ENCODE data around the gene PDP2. TPM values are rescaled to one million over a fixed set of nuclear protein-coding genes. Genes with fewer than 3 reads are reported as not detected.

PDP2 gene
- total and polyA plus RNA-seq, 2 donors from 2014 or later: 5.1 to 9.2 TPM

DNA sequence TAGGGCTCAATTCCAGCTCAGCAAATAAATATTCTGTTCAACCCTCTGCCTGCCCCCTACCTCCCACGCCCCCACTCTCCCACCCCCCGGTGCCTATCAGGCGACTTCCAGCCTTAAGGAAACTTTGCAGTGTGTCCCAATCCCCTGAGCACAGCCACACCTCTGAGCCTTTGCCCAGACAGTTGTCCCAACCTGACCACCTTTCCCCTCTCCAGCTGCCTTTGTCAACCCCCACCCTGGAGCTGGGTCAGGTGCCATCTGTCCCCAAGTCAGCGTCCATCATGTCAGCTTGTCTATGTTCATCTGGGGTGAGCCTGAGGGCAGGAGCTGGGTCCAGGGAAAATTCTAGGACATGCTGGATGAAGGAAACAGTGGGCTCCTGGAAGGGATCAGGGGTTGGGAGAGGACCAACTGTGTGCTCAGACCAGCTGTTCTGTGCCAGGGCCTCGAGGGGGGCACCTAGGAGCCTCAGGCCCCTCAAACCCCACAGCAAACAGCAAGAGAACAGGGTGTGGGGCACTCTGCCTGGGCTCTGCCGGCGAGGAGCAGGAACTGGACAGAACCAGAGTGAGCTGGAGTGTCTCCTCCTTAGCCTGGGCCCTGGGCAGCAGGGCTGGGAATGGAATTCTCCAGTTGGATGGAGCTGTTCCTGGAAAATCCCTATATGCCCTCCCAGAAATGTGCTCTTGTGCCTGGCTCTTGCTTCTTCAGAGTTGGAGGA lies 20.6 kb downstream of the PDP2 start:
- H3K4me3 ChIP-seq (ENCODE audit: low read length in 3 of 3): no peak overlapping the region
- peak overlapping the region; percentile 92 to 94 for H3K27ac ChIP-seq (ENCODE audit: low read depth in 2 of 2, low read length in 2 of 2)
- peaks cover 0 to 48% (median 23%) of the 10 kb centered on the region in 3 donors for H3K4me1 ChIP-seq (ENCODE audit: control insufficient read depth in 2 of 3, insufficient read depth in 2 of 3, low read depth in 1 of 3, low read length in 3 of 3)
- DNase-seq (peak in 2 of 5 donors; percentile 68 to 91), FAIRE-seq (no peak)
- TF ChIP-seq, protein P1, sequence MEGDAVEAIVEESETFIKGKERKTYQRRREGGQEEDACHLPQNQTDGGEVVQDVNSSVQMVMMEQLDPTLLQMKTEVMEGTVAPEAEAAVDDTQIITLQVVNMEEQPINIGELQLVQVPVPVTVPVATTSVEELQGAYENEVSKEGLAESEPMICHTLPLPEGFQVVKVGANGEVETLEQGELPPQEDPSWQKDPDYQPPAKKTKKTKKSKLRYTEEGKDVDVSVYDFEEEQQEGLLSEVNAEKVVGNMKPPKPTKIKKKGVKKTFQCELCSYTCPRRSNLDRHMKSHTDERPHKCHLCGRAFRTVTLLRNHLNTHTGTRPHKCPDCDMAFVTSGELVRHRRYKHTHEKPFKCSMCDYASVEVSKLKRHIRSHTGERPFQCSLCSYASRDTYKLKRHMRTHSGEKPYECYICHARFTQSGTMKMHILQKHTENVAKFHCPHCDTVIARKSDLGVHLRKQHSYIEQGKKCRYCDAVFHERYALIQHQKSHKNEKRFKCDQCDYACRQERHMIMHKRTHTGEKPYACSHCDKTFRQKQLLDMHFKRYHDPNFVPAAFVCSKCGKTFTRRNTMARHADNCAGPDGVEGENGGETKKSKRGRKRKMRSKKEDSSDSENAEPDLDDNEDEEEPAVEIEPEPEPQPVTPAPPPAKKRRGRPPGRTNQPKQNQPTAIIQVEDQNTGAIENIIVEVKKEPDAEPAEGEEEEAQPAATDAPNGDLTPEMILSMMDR (IDR thresholded peaks at IDR 0.05; ENCODE audit: borderline replicate concordance, extremely low read depth, insufficient read depth): no peak
- no peaks in the 10 kb centered on the region for H3K9me3 ChIP-seq (ENCODE audit: control insufficient read depth in 2 of 3, insufficient read depth in 1 of 3, low read length in 3 of 3)
- H3K9ac ChIP-seq (ENCODE audit: low read length in 3 of 3): peak overlapping the region in 2 of 3 donors; percentile 5 to 78
- no peaks in the 10 kb centered on the region for H3K27me3 ChIP-seq (ENCODE audit: control insufficient read depth, insufficient read depth, low read length)
- no peaks in the 10 kb centered on the region for H3K36me3 ChIP-seq (ENCODE audit: control insufficient read depth in 2 of 3, insufficient read depth in 3 of 3, low read length in 3 of 3)
- intact Hi-C loops (cut with DNase I): no loop called here

- peak overlapping the region; percentile 92 to 94 for H3K27ac ChIP-seq (ENCODE audit: low read depth in 2 of 2, low read length in 2 of 2)
- no peaks in the 10 kb centered on the region for H3K9me3 ChIP-seq (ENCODE audit: control insufficient read depth in 2 of 3, insufficient read depth in 1 of 3, low read length in 3 of 3)
- peak in 1 of 5 donors; percentile 88 for DNase-seq
- FAIRE-seq: no peak
- H3K27me3 ChIP-seq (ENCODE audit: control insufficient read depth, insufficient read depth, low read length): no peaks in the 10 kb centered on the region
- TF ChIP-seq, protein P1 (IDR thresholded peaks at IDR 0.05; ENCODE audit: borderline replicate concordance, extremely low read depth, insufficient read depth): no peak
- no peak overlapping the region for H3K4me3 ChIP-seq (ENCODE audit: low read length in 3 of 3)
- intact Hi-C loops (cut with DNase I): no loop called here
- H3K9ac ChIP-seq (ENCODE audit: low read length in 3 of 3): peak overlapping the region in 1 of 3 donors; percentile 78
- peaks cover 0 to 43% (median 23%) of the 10 kb centered on the region in 3 donors for H3K4me1 ChIP-seq (ENCODE audit: control insufficient read depth in 2 of 3, insufficient read depth in 2 of 3, low read depth in 1 of 3, low read length in 3 of 3)
- H3K36me3 ChIP-seq (ENCODE audit: control insufficient read depth in 2 of 3, insufficient read depth in 3 of 3, low read length in 3 of 3): no peaks in the 10 kb centered on the region
Measured at GRCh38 chr16:66901626-66902025, 21.3 kb downstream of the PDP2 start.

DNA sequence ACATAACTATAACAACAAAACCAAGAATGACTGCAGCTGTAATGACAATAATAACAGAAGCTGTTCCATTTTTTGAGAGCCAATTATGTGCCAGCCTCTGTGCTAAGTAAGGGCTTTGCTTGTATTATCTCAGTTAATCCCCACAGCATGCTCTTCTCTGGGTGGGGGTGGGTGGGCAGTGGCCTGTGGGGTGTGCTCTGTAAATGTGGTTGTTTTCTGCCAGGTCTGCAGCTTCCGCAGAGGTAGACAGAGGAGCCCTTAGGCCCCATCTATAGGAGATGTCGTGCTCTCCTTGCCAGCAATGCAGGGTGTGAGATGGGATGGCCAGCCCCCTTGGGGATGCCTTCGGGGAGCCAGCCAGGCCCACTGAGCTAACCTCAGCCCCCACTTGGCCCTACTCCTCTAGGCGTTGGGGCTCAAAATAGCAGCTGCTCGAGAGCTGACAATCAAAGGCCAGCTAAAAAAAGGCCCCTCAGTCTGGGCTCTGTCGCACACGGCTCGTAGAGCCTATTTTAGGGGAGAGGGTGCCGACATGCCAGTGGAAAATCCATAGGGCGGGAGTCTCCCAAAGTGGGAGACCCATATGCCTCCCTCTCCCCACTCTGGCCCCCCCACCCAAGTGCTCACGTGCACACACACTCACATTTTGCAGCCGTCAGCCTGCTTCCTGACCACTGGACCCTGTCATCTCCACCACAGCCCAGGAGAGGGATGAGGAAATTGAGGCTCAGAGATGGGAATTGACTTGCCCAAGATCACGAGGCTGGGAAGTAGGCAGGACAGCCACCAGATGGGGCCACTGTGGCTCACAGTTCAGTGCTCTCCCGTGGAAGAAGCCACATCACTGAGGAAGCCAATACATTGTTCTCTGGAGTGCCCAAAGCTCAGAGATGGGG lies 22.6 kb downstream of the PDP2 start:
- Histone ChIP-seq H3K4me1 (ENCODE audit: control insufficient read depth in 2 of 3, insufficient read depth in 2 of 3, low read depth in 1 of 3, low read length in 3 of 3) (peaks cover 0 to 43% (median 23%) of the 10 kb centered on the region in 3 donors), H3K27me3 (ENCODE audit: control insufficient read depth, insufficient read depth, low read length) (no peaks in the 10 kb centered on the region), H3K9ac (ENCODE audit: low read length in 3 of 3) (no peak overlapping the region), H3K27ac (ENCODE audit: low read depth in 2 of 2, low read length in 2 of 2) (peak overlapping the region; percentile 55 to 94), H3K9me3 (ENCODE audit: control insufficient read depth in 2 of 3, insufficient read depth in 1 of 3, low read length in 3 of 3) (no peaks in the 10 kb centered on the region), H3K4me3 (ENCODE audit: low read length in 3 of 3) (no peak overlapping the region), H3K36me3 (ENCODE audit: control insufficient read depth in 2 of 3, insufficient read depth in 3 of 3, low read length in 3 of 3) (no peaks in the 10 kb centered on the region)
- TF ChIP-seq, protein P1 (IDR thresholded peaks at IDR 0.05; ENCODE audit: borderline replicate concordance, extremely low read depth, insufficient read depth): no peak
- FAIRE-seq (no peak), DNase-seq (peak in 1 of 5 donors; percentile 56)
- intact Hi-C loops (cut with DNase I): no loop called here

Measured in kidney (tissue), 14 donors.